Liver (tissue), 9 donors: ENCODE results near the gene SLC25A1. TPM values are rescaled to one million over a fixed set of nuclear protein-coding genes. Genes with fewer than 3 reads are reported as not detected.

Experiments used
- DNase-seq: peaks from one replicate; pipeline ENCODE4 v3.0.0-alpha.2; 2017; ENCODE audit warnings: low spot score
- H3K27ac ChIP-seq, 2 donors: one replicate each; pipeline ENCODE4 v1.7.0; 2013; ENCODE audit warnings: inconsistent platforms in 2 of 2, low read length in 2 of 2, control low read depth in 1 of 2, low read depth in 1 of 2, mild to moderate bottlenecking in 1 of 2
- H3K27me3 ChIP-seq, 4 donors: one replicate each; pipeline versions ENCODE4 v1.6.1 to v1.7.0; 2013; ENCODE audit warnings: low read length in 3 of 4, inconsistent platforms in 1 of 4, mild to moderate bottlenecking in 1 of 4, moderate library complexity in 1 of 4; ENCODE audit not compliant: control insufficient read depth in 4 of 4, insufficient read depth in 4 of 4
- H3K36me3 ChIP-seq, 4 donors: one replicate each; pipeline versions ENCODE4 v1.6.1 to v1.7.0; 2013; ENCODE audit warnings: low read length in 3 of 4, mild to moderate bottlenecking in 3 of 4, low read depth in 1 of 4, moderate library complexity in 1 of 4; ENCODE audit not compliant: control insufficient read depth in 4 of 4, insufficient read depth in 3 of 4
- H3K4me1 ChIP-seq, 4 donors: one replicate each; pipeline versions ENCODE4 v1.6.1 to v1.7.0; 2013; ENCODE audit warnings: low read length in 3 of 4, mild to moderate bottlenecking in 3 of 4, moderate library complexity in 1 of 4; ENCODE audit not compliant: control insufficient read depth in 4 of 4, insufficient read depth in 4 of 4
- H3K4me3 ChIP-seq, 3 donors: one replicate each; pipeline versions ENCODE4 v1.6.1 to v1.7.0; 2013; ENCODE audit warnings: low read length in 3 of 3, control low read depth in 1 of 3, low read depth in 1 of 3, mild to moderate bottlenecking in 1 of 3
- H3K9ac ChIP-seq, 2 donors: one replicate each; pipeline ENCODE4 v1.7.0; 2013; ENCODE audit warnings: low read length in 2 of 2, mild to moderate bottlenecking in 2 of 2, moderate library complexity in 2 of 2, control low read depth in 1 of 2, low read depth in 1 of 2
- H3K9me3 ChIP-seq, 4 donors: one replicate each; pipeline versions ENCODE4 v1.6.1 to v1.7.0; 2013; ENCODE audit warnings: low read length in 3 of 4; ENCODE audit not compliant: control insufficient read depth in 4 of 4
- EGR1 ChIP-seq, 2 donors: IDR thresholded peaks; 2 replicates each; pipeline ENCODE4 v1.6.1; 2016 to 2018; ENCODE audit warnings: antibody characterized with exemption in 2 of 2, low read depth in 2 of 2
- FOXA1 ChIP-seq: IDR thresholded peaks from 2 replicates; pipeline ENCODE4 v1.6.1; 2016; ENCODE audit warnings: antibody characterized with exemption
- FOXA2 ChIP-seq: IDR thresholded peaks from 2 replicates; pipeline ENCODE4 v1.6.1; 2016; ENCODE audit warnings: antibody characterized with exemption
- GABPA ChIP-seq, 2 donors: IDR thresholded peaks in 1 of 2; conservative IDR thresholded peaks in 1 of 2; 2 replicates each; pipeline ENCODE4 v1.6.1; 2016; ENCODE audit warnings: antibody characterized with exemption in 2 of 2, mild to moderate bottlenecking in 1 of 2, moderate library complexity in 1 of 2
- HNF4A ChIP-seq, 2 donors: conservative IDR thresholded peaks; 2 replicates each; pipeline ENCODE4 v1.6.1; 2016; ENCODE audit warnings: antibody characterized with exemption in 2 of 2, mild to moderate bottlenecking in 2 of 2
- HNF4G ChIP-seq: IDR thresholded peaks from 2 replicates; pipeline ENCODE4 v1.6.1; 2016; ENCODE audit warnings: antibody characterized with exemption
- MAX ChIP-seq: IDR thresholded peaks from 2 replicates; pipeline ENCODE4 v1.6.1; 2016; ENCODE audit warnings: antibody characterized with exemption
- NR2F2 ChIP-seq: IDR thresholded peaks from 2 replicates; pipeline ENCODE4 v1.6.1; 2016; ENCODE audit warnings: antibody characterized with exemption
- RAD21 ChIP-seq, 2 donors: IDR thresholded peaks; 2 replicates each; pipeline ENCODE4 v1.6.1; 2016; ENCODE audit warnings: antibody characterized with exemption in 2 of 2, mild to moderate bottlenecking in 2 of 2
- REST ChIP-seq: IDR thresholded peaks from 2 replicates; pipeline ENCODE4 v1.6.1; 2016; ENCODE audit warnings: antibody characterized with exemption, mild to moderate bottlenecking
- RXRA ChIP-seq, 2 donors: IDR thresholded peaks; 2 replicates each; pipeline ENCODE4 v1.6.1; 2017 to 2018; ENCODE audit warnings: antibody characterized with exemption in 2 of 2, mild to moderate bottlenecking in 1 of 2
- TAF1 ChIP-seq: conservative IDR thresholded peaks from 2 replicates; pipeline ENCODE4 v1.6.1; 2016; ENCODE audit warnings: antibody characterized with exemption, mild to moderate bottlenecking
- YY1 ChIP-seq: IDR thresholded peaks from 2 replicates; pipeline ENCODE4 v1.6.1; 2016; ENCODE audit warnings: antibody characterized with exemption, mild to moderate bottlenecking
- WGBS: extraction: QIAGEN DNeasy Blood & Tissue Kit; methylation state at CpG from one replicate; pipeline ENCODE4 v1.1.7; 2013; 5-methylcytosine and 5-hydroxymethylcytosine counted together
- polyA plus RNA-seq, 2 donors: library from polyadenylated mRNA; stranded (reverse) in 1 of 2; unstranded in 1 of 2; fragments of 200-250 nt in 1 of 2; fragments of >200 nt in 1 of 2; fragmentation: Nextera tagmentation in 1 of 2; extraction: Ambion mirVana in 1 of 2; gene quantifications; one replicate each; pipeline versions ENCODE4 v1.2.1 to v1.2.3, GENCODE V29; 2013 to 2015
- total RNA-seq, 2 donors: library from RNA; depleted of rRNA; stranded (reverse); fragments of >200 nt; gene quantifications; one replicate each; pipeline ENCODE4 v1.2.3, GENCODE V29; 2014
- TF ChIP-seq, protein P1 (sequence below): IDR thresholded peaks from 2 replicates; pipeline ENCODE4 v1.6.1; 2016; ENCODE audit warnings: antibody characterized with exemption
- donor health status: healthy.
- donor health status: healthy.
- donor health status: healthy.
- donor health status: healthy.
- donor health status: healthy.

Gene SLC25A1
- total and polyA plus RNA-seq, 4 donors = 59.5 to 78.3 (median 73.9) TPM

GRCh38 chr22:19225560-19225959 is 47.0 kb upstream of the SLC25A1 start:
- Histone ChIP-seq H3K4me1 (peaks cover 0 to 5% (median 0%) of the 10 kb centered on the region in 4 donors), H3K9ac (no peak overlapping the region), H3K9me3 (no peaks in the 10 kb centered on the region), H3K27ac (no peak overlapping the region), H3K36me3 (peaks cover 0 to 20% (median 9%) of the 10 kb centered on the region in 4 donors), H3K27me3 (no peaks in the 10 kb centered on the region), H3K4me3 (no peak overlapping the region)
- DNase-seq = no peak
- no peak for TF ChIP-seq REST
- TF ChIP-seq HNF4A (conservative IDR thresholded peaks at IDR 0.05) = no peak
- TF ChIP-seq RAD21 (IDR thresholded peaks at IDR 0.05) = no peak
- TF ChIP-seq YY1 = no peak
- TF ChIP-seq TAF1 = no peak
- TF ChIP-seq NR2F2 = no peak
- no peak for TF ChIP-seq EGR1 (IDR thresholded peaks at IDR 0.05; ENCODE audit: low read depth in 2 of 2)
- no peak for TF ChIP-seq FOXA2
- TF ChIP-seq GABPA (IDR thresholded peaks at IDR 0.05 in 1 of 2, conservative IDR thresholded peaks at IDR 0.05 in 1 of 2) = no peak
- no peak for TF ChIP-seq RXRA (IDR thresholded peaks at IDR 0.05)
- no peak for TF ChIP-seq MAX
- TF ChIP-seq HNF4G = no peak
- TF ChIP-seq, protein P1, sequence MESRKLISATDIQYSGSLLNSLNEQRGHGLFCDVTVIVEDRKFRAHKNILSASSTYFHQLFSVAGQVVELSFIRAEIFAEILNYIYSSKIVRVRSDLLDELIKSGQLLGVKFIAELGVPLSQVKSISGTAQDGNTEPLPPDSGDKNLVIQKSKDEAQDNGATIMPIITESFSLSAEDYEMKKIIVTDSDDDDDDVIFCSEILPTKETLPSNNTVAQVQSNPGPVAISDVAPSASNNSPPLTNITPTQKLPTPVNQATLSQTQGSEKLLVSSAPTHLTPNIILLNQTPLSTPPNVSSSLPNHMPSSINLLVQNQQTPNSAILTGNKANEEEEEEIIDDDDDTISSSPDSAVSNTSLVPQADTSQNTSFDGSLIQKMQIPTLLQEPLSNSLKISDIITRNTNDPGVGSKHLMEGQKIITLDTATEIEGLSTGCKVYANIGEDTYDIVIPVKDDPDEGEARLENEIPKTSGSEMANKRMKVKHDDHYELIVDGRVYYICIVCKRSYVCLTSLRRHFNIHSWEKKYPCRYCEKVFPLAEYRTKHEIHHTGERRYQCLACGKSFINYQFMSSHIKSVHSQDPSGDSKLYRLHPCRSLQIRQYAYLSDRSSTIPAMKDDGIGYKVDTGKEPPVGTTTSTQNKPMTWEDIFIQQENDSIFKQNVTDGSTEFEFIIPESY = no peak
- TF ChIP-seq FOXA1 = no peak
- 94% methylated on average over 3 of the region's 3 CpGs for WGBS

GRCh38 chr22:19224985-19225384 is 46.4 kb upstream of the SLC25A1 start:
- 95% methylated on average over 7 of the region's 7 CpGs for WGBS
- TF ChIP-seq YY1 (no peak), MAX (no peak), RAD21 (IDR thresholded peaks at IDR 0.05) (no peak), HNF4A (conservative IDR thresholded peaks at IDR 0.05) (no peak)
- DNase-seq = no peak
- Histone ChIP-seq H3K36me3 (peaks cover 0 to 21% (median 11%) of the 10 kb centered on the region in 4 donors), H3K4me1 (peaks cover 0 to 5% (median 0%) of the 10 kb centered on the region in 4 donors), H3K4me3 (no peak overlapping the region), H3K27me3 (no peaks in the 10 kb centered on the region), H3K9ac (no peak overlapping the region), H3K9me3 (no peaks in the 10 kb centered on the region), H3K27ac (no peak overlapping the region)
